Head of caudate nucleus (tissue), 42 donors: ENCODE measurements around the gene SPATA13.

Experiments
- DNase-seq, 42 donors: peaks; one replicate each; pipeline versions ENCODE4 v3.0.0 to v3.0.0-alpha.2; 2020 to 2021; ENCODE audit warnings: mixed read lengths in 7 of 42
- intact Hi-C: fragments of 100-400 bp; cut with DNase I; formaldehyde crosslinking; loops from one replicate; pipeline ENCODE4 v1.15.0; 2022

Gene SPATA13

DNA sequence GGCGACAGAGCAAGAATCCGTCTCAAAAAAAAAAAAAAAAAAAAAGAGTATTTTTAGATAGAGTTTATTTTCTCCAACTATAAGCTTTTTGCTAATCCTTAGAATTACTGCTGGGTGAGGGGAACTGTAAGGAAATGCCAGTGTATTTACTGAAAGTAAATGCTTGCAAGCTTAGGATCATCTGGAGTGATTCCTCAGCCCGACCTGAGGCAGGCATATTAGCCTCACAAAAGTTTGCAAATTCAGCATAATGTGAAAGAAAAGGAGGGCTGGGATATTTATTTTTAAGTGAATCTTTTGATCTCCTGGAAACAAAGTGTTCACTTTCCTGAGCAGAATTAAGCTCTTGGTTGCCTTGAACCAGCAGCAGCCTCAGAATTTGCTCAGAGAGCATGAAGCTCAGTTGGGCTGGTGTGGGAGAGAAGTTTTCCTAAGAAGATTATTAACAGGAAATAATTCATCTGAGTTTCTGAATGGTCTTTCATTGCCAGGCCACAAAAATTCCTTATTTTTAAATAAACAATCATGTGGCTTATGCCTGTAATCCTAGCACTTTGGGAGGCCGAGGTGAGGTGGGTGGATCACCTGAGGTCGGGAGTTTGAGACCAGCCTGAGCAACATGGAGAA is 24.7 kb upstream of the SPATA13 start:
- intact Hi-C loops: no loop called here
- DNase-seq: no peak

DNA sequence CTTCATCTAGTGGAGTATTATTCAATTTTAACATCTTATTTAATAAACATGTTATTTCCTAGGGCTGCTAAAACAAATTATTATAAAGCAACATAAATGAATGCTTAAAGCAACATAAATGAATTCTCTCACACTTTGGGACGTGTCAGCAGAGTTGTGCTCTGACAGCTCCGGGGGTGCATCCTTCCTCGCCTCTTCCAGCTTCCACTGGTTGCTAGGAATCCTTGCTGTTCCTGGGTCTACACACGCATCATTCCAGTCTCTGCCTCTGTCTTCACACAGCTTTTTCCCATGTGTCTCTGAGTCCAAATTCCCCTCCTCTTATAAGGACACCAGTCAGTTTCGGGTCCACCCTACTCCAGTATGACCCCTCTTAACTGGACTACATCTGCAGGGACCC is 21.6 kb upstream of the SPATA13 start:
- intact Hi-C loops: no loop called here
- peak in 30 of 42 donors; percentile 16 to 85 (median 48) for DNase-seq

DNA sequence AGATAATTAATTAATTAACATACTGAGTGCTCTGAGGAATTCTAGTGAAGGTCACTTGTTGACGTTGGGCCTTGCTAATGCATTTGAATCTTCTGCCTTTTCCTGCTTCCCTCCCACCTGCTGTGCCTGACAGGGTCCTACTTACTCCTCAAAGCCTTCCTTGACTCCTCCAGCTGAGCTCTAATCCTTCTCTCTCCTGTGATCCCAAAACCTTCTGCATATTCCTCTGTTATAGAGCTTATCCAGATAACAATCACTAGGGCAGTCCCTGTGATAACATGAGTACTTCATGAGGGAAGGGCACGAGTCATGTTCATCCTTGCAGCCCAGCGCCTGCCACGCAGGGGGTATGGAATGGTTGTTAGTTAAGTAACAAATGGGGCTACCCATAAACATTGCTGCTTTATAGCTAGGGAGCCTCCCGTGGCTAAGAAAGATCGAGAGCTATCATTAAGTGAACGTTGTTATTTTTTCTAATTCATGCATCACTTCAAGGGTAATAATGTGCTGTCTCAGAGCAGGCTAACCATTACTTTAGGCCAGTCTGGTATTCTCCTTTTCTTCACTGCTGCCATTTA is 19.1 kb upstream of the SPATA13 start:
- intact Hi-C loops: no loop called here
- DNase-seq: no peak

DNA sequence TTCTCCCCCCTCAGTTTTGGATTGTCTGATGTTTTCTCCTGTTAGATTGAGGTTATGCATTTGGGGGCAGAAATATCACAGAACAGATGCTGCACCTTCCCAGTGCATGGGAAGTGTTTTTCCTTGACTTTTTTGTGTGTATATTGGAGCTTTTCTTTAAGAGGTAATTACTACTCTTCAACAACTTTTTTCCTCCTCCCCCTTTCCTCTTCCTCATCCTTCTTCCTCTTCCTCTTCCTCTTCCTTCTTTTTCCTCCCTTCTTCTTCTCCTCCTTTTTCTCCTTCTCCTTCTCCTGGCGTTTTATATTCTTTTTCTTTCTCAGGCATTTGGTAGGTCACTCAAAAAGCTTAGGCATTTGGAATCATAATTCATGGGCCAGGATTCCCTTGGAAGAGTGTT is 18.1 kb upstream of the SPATA13 start:
- intact Hi-C loops: no loop called here
- no peak for DNase-seq

DNA sequence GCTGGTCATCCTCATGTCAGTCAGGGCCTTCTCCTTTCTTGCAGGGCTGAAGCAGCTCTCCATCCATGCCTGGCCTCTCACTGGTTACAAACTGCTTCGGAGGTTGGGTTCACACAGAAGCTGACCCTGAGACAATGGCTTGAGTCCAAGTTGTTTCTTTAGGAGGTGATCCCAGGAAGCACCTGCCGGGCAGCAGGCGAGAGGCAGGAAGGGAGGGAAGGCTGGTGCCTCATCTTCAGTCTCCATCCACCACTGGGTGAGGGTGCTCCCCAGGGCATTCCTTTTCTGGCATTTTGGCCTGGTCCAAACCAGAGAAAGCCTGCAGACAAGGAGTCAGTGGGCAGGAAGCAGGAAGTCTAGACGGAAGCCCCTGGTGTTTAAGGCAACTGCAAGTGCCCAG is 17.6 kb upstream of the SPATA13 start:
- intact Hi-C loops: no loop called here
- no peak for DNase-seq

GRCh38 chr13:24145240-24145639 is 15.3 kb upstream of the SPATA13 start:
- DNase-seq: no peak
- intact Hi-C loops: no loop called here

- intact Hi-C loops: no loop called here
- DNase-seq: no peak
These were observed 14.8 kb upstream of the SPATA13 start for GRCh38 chr13:24145674-24146073.

DNA sequence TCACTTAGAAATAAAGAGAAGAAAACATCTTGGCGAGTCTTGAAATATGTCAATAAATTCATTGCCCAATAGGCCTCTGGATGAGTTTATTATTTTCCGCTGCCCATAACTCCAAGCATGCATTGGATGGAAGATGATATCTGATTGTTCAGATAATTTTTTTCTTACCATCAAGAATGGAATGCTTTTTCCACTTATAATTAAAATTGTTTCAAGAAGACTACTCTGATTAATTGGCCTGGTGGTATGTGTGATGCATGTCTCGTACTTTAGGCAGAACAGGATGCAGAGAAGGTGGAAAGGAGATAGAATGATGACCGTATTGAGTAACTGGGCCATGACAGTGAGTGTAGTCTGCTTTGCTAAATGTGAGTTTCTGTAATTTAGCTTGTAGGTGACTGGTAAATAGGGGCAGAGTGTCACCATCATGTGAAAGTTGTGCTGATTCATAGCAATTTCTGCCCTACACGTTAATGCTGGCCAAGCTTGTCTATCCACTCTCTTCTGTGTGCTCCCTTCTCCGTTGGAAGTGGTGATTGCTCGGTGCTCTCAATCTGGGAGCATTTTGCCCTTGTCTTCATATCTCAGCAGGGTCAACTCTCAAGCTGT is 13.5 kb upstream of the SPATA13 start:
- intact Hi-C loops: no loop called here
- DNase-seq: no peak

DNA sequence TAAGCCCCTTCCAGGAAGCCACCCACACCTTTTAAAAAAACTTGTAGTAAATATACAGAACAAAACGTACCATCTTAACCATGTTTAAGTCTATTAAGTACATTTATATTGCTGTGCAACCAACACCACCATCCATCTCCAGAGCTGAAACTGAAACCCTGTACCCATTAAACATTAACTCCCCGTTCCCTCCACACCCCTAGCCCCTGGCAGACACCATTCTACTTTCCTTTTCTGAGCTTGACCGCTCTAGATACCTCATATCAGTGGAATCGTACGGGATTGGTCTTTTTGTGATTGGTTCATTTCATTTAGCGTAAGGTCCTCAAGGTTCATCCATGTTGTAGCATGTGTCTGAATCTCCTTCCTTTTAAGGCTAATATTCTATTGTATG is 13.0 kb upstream of the SPATA13 start:
- intact Hi-C loops: no loop called here
- DNase-seq: no peak

- DNase-seq: peak in 2 of 42 donors; percentile 42 to 55
- intact Hi-C loops: no loop called here
These were observed 11.9 kb upstream of the SPATA13 start for GRCh38 chr13:24148414-24149235.

DNA sequence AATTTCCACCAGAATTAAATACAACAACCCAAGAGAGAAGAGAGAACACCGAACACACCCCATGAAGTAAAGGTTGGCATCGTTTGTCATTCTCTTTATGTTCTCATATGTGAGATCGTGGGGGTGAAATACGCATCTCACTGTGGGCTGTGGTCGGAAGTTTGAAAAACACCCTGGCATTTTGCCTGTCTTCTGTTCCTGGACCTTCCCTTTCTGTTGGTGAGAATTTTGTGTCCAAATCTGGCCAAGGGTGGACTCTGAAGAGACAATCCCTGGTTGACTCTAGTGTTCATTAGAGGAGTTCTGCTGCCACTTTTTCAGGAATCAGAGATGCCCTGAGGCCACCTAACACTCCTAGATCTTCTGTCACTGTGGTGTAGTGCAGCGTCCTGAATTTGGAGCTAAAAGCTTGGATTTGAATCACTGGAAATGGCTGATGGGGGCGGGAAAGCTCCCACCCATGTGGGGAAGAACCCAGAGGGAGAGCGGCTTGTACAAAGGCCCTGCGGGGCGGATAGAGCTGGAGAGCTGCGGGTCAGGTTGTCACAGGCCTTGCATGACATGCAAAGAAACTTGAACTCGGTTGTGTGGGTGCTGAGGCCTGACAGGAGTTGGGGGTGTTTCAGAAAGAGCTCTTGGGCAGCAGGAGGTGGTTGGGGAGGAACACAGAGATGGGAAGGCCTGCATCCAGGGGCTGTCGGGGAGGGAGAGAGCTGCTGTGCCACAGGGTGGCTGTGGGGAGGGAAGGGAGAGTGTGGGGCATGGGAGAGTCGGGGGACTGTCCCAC is 11.1 kb upstream of the SPATA13 start:
- no peak for DNase-seq
- intact Hi-C loops: no loop called here

DNA sequence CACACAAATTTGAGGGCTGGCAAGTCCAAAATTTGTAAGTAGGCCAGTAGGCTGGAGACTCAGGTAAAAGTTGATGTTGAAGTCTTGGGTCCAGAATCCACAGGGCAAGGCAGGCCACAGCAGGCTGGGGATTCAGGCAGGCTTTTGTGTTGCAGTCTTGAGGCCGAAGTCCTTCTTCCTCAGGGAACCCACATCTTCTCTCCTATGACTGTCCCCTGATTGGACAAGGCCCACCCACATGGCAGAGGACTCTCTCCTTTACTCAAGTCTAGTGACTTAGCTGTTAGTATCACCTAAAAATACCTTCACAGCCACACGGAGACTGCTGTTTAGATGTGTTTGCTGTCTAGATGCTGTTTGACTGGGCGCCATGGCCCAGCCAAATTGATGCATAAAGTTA is 9.9 kb upstream of the SPATA13 start:
- intact Hi-C loops: no loop called here
- no peak for DNase-seq

GRCh38 chr13:24151864-24152263 is 8.7 kb upstream of the SPATA13 start:
- no peak for DNase-seq
- intact Hi-C loops: no loop called here

GRCh38 chr13:24152292-24153214 is 8.0 kb upstream of the SPATA13 start:
- no peak for DNase-seq
- intact Hi-C loops: no loop called here

DNA sequence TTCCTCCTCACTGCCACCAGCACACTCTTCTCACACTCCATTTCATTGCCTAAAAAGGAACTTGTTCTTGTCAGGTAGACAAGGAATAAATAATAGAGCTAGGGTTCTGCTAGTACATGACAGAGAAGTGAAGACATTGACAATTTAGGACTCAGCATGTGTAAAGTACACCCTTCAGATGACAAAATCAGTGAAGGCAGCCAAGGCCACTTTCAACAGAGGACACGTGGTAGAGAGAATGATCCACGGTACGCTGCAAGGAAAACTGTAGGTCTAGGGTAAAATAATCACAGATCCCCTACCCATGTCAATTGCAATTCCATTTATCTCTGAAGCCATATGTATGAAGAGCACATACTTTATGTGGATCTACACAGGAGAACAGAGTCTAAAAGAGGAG is 7.2 kb upstream of the SPATA13 start:
- no peak for DNase-seq
- intact Hi-C loops: no loop called here

DNA sequence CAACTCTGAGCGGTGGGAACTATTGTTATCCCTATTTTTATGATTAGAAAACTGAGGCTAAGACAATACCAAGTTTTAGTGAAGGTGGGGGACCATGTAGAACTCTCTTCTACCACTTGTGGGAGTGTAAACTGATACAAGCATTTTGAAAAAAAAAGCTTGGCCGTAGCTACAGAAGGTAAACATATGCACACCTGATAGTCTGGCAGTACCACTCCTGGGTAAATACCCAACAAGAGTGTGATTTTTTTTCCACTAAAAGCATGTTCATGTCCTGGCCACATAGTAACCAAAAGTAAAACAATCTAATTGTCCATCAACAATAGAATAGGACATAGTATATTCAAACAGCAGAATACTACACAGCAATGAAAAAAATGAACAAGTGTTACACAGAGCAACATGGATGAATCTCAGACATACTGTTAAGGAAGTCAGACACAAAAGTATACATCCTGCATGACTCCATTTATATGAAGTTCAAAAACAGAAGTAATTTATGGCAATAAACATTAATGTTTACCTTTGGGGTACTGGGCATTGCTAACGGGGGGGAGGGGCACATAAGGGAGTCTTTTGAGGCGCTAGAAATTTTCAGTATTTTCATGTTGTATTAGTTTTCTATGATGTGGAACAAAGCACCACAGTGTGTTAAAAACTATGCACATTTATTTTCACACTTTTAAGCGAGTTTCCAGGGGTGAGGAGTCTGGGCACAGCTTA is 6.4 kb upstream of the SPATA13 start:
- intact Hi-C loops: no loop called here

GRCh38 chr13:24159357-24159756 is 1.2 kb upstream of the SPATA13 start:
- DNase-seq: no peak
- intact Hi-C loops: no loop called here

More for the DNA sequence above, 6.4 kb upstream of the SPATA13 start:
- DNase-seq: no peak
